HG02678 (cell line): ENCODE data around the gene SCNM1.
A peak's percentile ranks its signal among the peaks of the same experiment; 100 is the strongest.
"Not testable (repeated sequence)": the region's sequence is repeated elsewhere in the genome, so short reads cannot be mapped to it uniquely, and the experiment has no call there.

Experiments
- ATAC-seq: cut with Tn5 transposase; IDR thresholded peaks from one replicate; pipeline ENCODE4 v1.9.1; 2021; ENCODE audit warnings: mild to moderate bottlenecking, moderate library complexity; ENCODE audit not compliant: unreplicated experiment

Gene SCNM1

DNA sequence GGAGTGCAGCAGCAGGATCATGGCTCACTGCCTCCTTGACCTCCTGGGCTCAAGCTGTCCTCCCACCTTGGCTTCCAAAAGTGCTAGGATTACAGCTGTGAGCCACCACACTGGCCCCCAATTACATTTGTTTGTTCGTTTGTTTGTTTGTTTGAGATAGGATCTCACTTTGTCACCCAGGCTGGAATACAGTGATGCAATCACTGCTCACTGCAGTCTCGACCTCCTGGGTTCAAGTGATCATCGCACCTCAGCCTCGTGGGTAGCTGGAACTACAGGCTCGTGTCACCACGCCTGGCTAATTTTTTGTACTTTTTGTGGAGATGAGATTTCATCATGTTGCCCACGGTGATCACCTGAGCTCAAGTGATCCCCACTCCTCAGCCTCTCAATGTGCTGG, 26.1 kb downstream of the SCNM1 start:
- ATAC-seq = no peak

DNA sequence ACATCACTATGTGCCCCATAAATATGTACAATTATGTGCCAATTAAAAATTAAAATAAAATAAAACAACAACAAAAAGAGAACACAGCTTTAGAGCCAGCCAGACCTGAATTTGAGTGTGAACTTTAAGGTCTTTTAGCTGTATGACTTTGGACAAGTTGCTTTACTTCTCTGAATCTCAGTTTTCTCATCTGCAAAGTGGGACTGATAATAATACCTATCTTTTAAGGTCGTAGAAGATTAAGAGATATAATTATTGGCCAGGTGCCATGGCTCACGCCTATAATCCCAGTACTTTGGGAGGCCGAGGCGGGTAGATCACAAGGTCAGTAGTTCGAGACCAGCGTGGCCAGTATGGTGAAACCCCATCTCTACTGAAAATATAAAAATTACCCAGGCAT, 27.4 kb downstream of the SCNM1 start:
- ATAC-seq = no peak

- no peak for ATAC-seq
These were observed 27.9 kb downstream of the SCNM1 start for GRCh38 chr1:151193856-151194255.

DNA sequence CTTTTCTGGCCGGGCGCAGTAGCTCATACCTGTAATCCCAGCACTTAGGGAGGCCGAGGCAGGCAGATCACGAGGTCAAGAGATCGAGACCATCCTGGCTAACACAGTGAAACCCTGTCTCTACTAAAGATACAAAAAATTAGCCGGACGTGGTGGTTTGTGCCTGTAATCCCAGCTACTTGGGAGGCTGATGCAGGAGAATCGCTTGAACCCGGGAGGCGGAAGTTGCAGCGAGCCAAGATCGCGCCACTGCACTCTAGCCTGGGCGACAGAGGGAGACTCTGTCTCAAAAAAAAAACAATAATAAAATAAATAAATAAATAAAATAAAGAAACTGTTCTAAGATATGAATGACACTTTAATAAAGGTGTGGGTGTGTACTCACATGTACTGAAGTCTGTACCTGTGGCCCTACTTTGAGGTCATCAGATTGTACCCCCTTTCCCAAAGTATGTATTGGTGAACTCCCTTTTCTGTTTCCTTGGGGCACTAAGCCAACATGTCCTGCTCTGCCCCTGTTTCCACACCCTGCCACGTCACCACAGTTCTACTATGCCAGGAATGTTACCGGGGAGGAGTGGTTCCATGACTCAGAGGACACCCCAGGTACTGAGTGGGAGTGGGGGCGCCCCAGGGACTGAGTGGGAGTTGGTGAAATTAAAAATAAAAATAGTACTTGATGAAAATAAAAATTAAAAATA, 29.1 kb downstream of the SCNM1 start:
- not testable (repeated sequence) for ATAC-seq

GRCh38 chr1:151196292-151196800, 30.4 kb downstream of the SCNM1 start:
- no peak for ATAC-seq

GRCh38 chr1:151197863-151198253, 31.9 kb downstream of the SCNM1 start:
- no peak for ATAC-seq

- peak; percentile 91 for ATAC-seq
These were observed 32.5 kb downstream of the SCNM1 start, which contains the start of gene PIP5K1A for GRCh38 chr1:151198254-151199127. Gene PIP5K1A (plus strand): TSS chr1:151198552. CDS start chr1:151198997, 445 bp downstream.

- ATAC-seq = no peak
These were observed 34.1 kb downstream of the SCNM1 start for GRCh38 chr1:151199873-151200581.

DNA sequence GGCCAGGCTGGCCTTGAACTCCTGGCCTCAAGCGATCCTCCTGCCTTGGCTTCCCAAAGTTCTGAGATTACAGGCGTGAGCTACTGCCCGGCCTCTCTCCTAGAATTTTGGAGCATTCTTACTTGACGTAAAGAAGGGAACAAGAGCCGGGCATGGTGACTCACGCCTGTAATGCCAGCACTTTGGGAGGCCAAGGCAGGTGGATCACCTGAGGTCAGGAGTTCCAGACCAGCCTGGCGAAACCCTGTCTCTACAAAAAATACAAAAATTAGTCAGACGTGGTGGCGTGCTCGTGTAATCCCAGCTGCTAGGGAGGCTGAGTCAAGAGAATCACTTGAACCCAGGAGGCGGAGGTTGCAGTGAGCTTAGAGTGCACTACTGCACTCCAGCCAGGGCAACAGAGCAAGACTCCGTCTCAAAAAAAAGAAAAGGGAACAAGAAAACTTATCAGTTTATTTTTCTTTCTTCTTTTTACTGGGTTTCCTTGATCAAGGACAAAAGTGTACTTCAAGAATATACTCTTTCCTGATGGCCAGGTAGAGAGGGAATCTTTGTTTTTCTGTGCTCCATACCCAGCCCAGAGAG, 39.5 kb downstream of the SCNM1 start:
- ATAC-seq = not testable (repeated sequence)

DNA sequence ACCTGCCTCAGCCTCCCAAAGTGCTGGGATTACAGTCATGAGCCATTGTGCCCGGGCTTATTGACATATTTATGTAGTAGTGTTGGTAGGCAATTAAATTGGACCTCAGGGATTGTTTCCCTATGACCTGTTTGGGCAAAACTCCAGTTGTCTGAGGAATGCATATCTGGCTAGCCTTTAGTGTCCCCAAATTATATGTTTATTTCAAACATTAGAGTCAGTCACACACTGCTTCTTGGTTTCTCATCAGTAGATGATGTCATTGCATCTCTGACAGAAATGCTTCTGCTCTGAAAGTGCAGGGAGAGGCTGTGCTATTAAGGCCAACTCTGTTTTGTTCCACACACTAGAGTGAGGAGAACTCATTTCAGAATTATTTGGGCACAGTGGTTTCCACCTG, 44.9 kb downstream of the SCNM1 start:
- no peak for ATAC-seq

DNA sequence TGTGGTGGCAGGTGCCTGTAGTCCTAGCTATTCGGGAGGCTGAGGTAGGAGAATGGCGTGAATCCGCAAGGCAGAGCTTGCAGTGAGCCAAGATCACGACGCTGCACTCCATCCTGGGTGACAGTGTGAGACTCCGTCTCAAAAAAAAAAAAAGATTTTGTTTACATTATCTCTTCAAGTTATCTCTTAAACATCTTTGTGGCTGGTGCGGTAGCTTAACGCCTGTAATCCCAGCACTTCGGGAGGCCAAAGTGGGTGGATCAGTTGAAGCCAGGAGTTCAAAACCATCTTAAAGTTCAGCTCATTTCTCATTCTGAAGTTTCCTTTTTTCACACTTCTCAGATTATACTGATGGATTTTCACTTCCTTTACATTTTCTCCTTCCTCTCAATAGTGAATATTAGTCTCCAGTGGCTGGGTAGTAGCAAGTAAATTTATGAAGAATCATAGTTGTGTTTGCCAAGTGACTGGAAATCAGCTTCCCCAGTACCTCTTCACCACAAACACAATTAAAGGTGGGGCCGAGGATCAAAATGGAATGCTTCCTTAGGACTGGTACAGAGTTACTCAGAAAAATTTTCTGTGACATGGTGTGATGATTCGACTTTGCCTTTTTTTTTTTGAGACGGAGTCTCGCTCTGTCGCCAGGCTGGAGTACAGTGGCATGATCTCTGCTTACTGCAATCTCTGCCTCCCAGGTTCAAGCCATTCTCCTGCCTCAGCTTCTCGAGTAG, 46.2 kb downstream of the SCNM1 start:
- no peak for ATAC-seq

DNA sequence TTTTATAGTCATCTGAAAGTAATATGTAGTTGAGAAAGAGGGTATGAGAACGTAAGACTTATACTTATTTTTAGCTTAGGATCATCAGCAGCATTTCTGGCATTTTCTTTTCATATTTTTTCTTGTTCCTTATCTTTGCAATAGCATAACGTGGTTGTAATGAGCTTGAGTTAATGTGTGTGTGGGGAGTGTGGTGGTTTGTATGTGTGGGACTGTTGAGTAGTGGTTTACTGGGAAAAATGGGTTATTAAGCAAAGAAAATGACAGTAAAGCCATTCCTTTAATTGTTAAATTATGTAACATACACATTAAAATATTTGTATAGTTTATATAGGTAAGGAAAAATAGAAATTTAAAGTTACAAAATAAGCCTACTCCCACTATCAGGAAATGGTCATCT, 47.6 kb downstream of the SCNM1 start:
- no peak for ATAC-seq
